Measurements from ENCODE around the gene USP9X.
"Not testable (repeated sequence)": the region's sequence is repeated elsewhere in the genome, so short reads cannot be mapped to it uniquely, and the experiment has no call there.

The USP9X gene

GRCh38 chrX:41224605-41225004, 139.4 kb downstream of the USP9X start:
- DNase-seq: no peak

- DNase-seq: no peak
These were observed 148.7 kb downstream of the USP9X start for GRCh38 chrX:41233988-41234387.

- not testable (repeated sequence) for DNase-seq
These were observed 149.2 kb downstream of the USP9X start for GRCh38 chrX:41234471-41234870.

- DNase-seq: no peak
These were observed 149.7 kb downstream of the USP9X start for GRCh38 chrX:41234962-41235361.

GRCh38 chrX:41236629-41237028, 151.4 kb downstream of the USP9X start:
- no peak for DNase-seq

GRCh38 chrX:41240509-41240908, 155.3 kb downstream of the USP9X start:
- no peak for DNase-seq

GRCh38 chrX:41241962-41242361, 156.7 kb downstream of the USP9X start:
- no peak for DNase-seq

GRCh38 chrX:41245641-41246040, 160.4 kb downstream of the USP9X start:
- DNase-seq: no peak

- DNase-seq: no peak
These were observed 165.6 kb downstream of the USP9X start for GRCh38 chrX:41250867-41251266.

- no peak for DNase-seq
These were observed 172.6 kb downstream of the USP9X start for GRCh38 chrX:41257801-41258200.

GRCh38 chrX:41258226-41258625, 173.0 kb downstream of the USP9X start:
- DNase-seq: no peak

GRCh38 chrX:41258871-41259270, 173.6 kb downstream of the USP9X start:
- DNase-seq: no peak

GRCh38 chrX:41259516-41259915, 174.3 kb downstream of the USP9X start:
- DNase-seq: no peak

GRCh38 chrX:41265615-41266014, 180.4 kb downstream of the USP9X start:
- no peak for DNase-seq

GRCh38 chrX:41273638-41274037, 188.4 kb downstream of the USP9X start:
- no peak for DNase-seq

- DNase-seq: no peak
These were observed 190.7 kb downstream of the USP9X start for GRCh38 chrX:41275661-41276609.

- DNase-seq: no peak
These were observed 191.6 kb downstream of the USP9X start for GRCh38 chrX:41276661-41277506.

- not testable (repeated sequence) for DNase-seq
These were observed 197.1 kb downstream of the USP9X start for GRCh38 chrX:41282307-41282706.

GRCh38 chrX:41285928-41286327, 200.7 kb downstream of the USP9X start:
- not testable (repeated sequence) for DNase-seq
